GM12865 (cell line): ENCODE data around the gene TXNDC12.
"Not testable (repeated sequence)": the region's sequence is repeated elsewhere in the genome, so short reads cannot be mapped to it uniquely, and the experiment has no call there.

Source experiments
- DNase-seq: peaks from one replicate; pipeline ENCODE4 v3.0.0; 2010; ENCODE audit warnings: low read depth
- H3K4me3 ChIP-seq: 2 replicates; pipeline ENCODE4 v1.5.1; 2011; ENCODE audit warnings: mild to moderate bottlenecking, low read depth, low read length, control low read depth
- CTCF ChIP-seq: IDR thresholded peaks from 2 replicates; pipeline ENCODE4 v1.5.1; 2011; ENCODE audit warnings: low read length, control low read depth, low read depth, inconsistent platforms; ENCODE audit not compliant: insufficient read depth; ENCODE audit errors: missing control alignments

The TXNDC12 gene

DNA sequence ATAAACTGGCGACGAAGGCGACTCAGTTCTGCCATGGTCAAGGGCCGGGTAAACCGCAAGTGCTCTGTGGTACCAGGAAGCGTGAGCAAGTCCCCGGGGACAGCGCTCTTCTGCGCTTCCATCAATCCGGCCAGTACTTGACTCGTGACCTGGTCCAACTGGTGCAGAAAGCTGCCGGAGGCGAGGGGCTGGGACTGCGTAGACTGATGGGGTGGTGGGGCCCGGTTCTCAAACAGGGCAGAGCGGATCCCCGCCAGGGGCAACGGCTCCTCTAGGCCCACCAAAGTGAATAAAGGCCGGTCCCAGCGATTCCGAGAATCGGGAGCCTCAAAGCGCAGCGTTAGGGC is 22.2 kb downstream of the TXNDC12 start:
- TF ChIP-seq CTCF: no peak
- peak overlapping the region; percentile 82 for H3K4me3 ChIP-seq
- DNase-seq: peak; percentile 85

DNA sequence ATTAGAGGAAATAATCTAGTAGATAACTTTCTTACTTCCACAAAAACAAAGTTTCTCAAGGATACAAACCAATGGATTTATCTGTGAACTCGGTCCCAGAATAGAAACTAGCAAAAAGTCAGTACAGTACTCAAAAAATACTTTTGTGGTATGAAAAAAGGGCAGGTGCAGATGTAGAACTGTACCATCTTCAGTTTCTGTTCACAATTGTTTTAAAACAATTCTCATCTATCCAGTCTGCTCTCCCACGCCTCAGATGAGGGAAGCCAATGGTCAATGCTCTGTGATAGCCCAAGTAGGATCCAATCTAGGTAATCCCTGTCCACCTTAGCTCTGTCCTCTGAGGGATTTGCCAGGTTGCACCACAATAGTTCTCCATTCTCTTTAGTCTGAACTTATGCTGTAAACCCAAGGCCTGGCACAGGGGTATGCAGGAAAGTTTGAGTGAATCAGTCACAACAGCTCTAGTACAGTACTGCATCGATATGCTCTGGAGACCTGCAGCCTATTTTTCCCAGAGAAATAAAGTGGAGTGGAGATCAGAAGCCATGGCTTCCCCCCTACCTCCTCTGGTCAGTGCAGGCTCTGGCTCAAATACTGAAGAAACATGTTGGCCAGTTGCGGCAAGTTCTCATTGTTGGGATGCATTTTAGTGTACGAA is 22.7 kb downstream of the TXNDC12 start:
- no peak for TF ChIP-seq CTCF
- peak; percentile 58 for DNase-seq
- peak overlapping the region; percentile 82 for H3K4me3 ChIP-seq

GRCh38 chr1:52028839-52029238 is 26.2 kb downstream of the TXNDC12 start:
- DNase-seq, H3K4me3 ChIP-seq: not testable (repeated sequence)

DNA sequence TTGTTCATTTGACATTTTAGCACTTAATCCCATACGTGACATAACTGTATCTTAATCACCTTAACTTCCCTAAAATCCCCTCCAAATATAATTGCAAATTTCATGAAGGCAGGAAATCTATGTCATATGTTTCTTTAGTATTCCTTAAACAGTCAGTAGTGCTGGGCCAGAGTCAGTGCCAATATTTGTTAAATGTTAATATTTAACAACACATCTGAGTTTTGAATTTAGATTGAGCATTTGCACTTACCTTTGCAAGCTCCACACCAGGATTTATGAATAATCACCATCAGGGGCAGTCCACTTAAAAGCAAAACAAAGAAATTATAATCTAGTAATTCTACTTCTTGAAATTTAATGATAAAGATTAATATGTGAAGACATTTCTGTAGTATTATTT is 26.7 kb downstream of the TXNDC12 start:
- no peak for TF ChIP-seq CTCF
- no peak for DNase-seq
- H3K4me3 ChIP-seq: no peak overlapping the region

GRCh38 chr1:52026278-52026677 is 28.7 kb downstream of the TXNDC12 start:
- no peak for TF ChIP-seq CTCF
- DNase-seq: no peak
- H3K4me3 ChIP-seq: no peak overlapping the region

- no peak for DNase-seq
- H3K4me3 ChIP-seq: no peak overlapping the region
- TF ChIP-seq CTCF: no peak
These were observed 32.9 kb downstream of the TXNDC12 start for GRCh38 chr1:52022133-52022532.

- DNase-seq: no peak
- no peak overlapping the region for H3K4me3 ChIP-seq
- TF ChIP-seq CTCF: no peak
These were observed 46.8 kb downstream of the TXNDC12 start for GRCh38 chr1:52008071-52008809.
